Ectodermal cell (in vitro differentiated cells): Measurements from ENCODE around the gene ZNF407.

Experiments used
- H3K27ac ChIP-seq: 2 replicates; pipeline ENCODE4 v1.7.0; 2013; ENCODE audit warnings: mild to moderate bottlenecking, low read depth, low read length; ENCODE audit not compliant: insufficient read depth, poor library complexity, severe bottlenecking
- H3K27me3 ChIP-seq: 2 replicates; pipeline ENCODE4 v1.7.0; 2013; ENCODE audit warnings: mild to moderate bottlenecking, low read length; ENCODE audit not compliant: insufficient read depth, control insufficient read depth, poor library complexity, severe bottlenecking
- H3K36me3 ChIP-seq: one replicate; pipeline ENCODE4 v1.7.0; 2013; ENCODE audit warnings: low read length; ENCODE audit not compliant: control insufficient read depth, insufficient read depth
- H3K4me1 ChIP-seq: one replicate; pipeline ENCODE4 v1.7.0; 2013; ENCODE audit warnings: low read length; ENCODE audit not compliant: control insufficient read depth, insufficient read depth
- H3K4me3 ChIP-seq: 2 replicates; pipeline ENCODE4 v1.7.0; 2013; ENCODE audit warnings: low read depth, low read length, control low read depth; ENCODE audit not compliant: insufficient read depth
- H3K9me3 ChIP-seq: 2 replicates; pipeline ENCODE4 v1.7.0; 2013; ENCODE audit warnings: mild to moderate bottlenecking, low read length, moderate library complexity; ENCODE audit not compliant: control insufficient read depth
- WGBS, 2 experiments: methylation state at CpG; one replicate each; pipeline ENCODE4 v1.1.7; 2013; ENCODE audit warnings: missing lambda C conversion rate in 2 of 2; 5-methylcytosine and 5-hydroxymethylcytosine counted together

Gene ZNF407

DNA sequence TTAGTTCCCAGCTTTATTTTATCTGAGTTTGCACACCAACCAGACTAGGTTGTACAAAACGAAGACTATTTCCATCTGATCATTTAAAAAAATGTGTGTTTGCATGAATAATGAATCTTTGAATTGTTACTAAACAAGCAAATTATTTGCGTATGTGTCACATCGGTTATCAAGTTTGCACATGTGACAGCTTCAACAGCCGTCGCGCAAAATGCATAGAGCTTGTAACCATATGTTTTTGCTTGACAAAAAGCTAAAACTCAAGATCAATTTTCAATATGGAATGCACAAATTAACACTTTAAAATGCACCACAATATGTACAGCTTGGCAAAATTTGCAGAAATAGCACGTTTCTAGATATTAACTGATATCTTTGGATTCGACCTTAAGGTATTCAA lies 427.2 kb downstream of the ZNF407 start:
- H3K27ac ChIP-seq: no peak overlapping the region
- no peaks in the 10 kb centered on the region for H3K36me3 ChIP-seq
- H3K4me1 ChIP-seq: no peaks in the 10 kb centered on the region
- WGBS, 2 experiments: 93 to 96% methylated on average over 8 of the region's 8 CpGs
- H3K27me3 ChIP-seq: no peaks in the 10 kb centered on the region
- no peaks in the 10 kb centered on the region for H3K9me3 ChIP-seq
- no peak overlapping the region for H3K4me3 ChIP-seq

GRCh38 chr18:75025573-75025972 lies 427.9 kb downstream of the ZNF407 start:
- Histone ChIP-seq H3K9me3 (no peaks in the 10 kb centered on the region), H3K4me3 (no peak overlapping the region), H3K27me3 (no peaks in the 10 kb centered on the region), H3K4me1 (peaks cover 2% of the 10 kb centered on the region), H3K36me3 (no peaks in the 10 kb centered on the region), H3K27ac (no peak overlapping the region)
- 98 to 100% methylated on average over 2 of the region's 2 CpGs for WGBS, 2 experiments

DNA sequence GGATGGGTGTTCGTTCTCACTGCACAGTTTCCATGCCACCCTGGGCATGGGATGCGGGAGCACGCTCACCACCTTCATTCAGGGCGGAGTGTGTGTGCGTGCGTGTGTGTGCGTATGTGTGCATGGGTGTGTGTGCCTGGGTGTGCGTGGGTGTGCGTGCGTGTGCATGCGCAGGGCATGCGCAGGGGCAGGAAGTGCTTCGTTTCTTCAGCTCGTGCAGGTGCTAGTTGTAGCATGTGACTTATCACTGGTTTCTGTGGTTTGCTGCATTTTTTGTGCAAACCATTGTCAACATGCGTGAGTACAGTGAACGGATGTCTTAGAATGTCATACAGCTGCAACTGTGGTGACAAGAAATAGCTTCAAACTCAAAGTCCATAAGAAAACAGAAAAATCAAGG lies 431.8 kb downstream of the ZNF407 start:
- Histone ChIP-seq H3K36me3 (no peaks in the 10 kb centered on the region), H3K27me3 (no peaks in the 10 kb centered on the region), H3K4me1 (peaks cover 3% of the 10 kb centered on the region), H3K9me3 (no peaks in the 10 kb centered on the region), H3K4me3 (no peak overlapping the region), H3K27ac (no peak overlapping the region)
- 92 to 94% methylated on average over 16 of the region's 16 CpGs for WGBS, 2 experiments

DNA sequence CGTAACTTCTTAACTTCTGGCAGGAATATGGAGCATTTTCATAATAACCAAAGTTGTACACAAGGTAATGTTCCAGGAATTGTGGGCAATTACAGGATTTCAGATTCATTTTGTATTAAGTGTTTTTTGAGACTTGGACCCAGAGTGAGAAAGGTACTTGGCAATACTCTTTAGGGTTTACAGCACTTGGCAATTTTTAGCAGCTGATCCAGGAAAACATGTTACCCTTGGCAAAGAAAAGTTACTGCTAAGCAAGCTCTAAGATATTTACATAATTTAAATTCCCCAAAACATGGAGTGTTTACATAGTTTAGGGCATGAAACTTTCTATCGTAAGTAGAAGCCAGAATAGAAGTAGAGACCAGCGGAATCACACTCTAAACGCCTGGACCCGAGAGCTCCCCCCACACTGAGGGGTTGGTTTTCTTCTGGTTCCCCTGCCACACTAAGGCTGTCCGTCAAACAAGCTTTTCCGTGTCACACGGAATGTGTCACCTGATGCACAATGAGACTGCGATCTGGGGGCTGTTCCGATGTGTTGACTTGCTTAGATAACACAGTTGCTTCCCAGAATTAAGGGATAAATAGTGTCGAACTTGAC lies 434.1 kb downstream of the ZNF407 start:
- Histone ChIP-seq H3K4me3 (no peak overlapping the region), H3K27ac (no peak overlapping the region), H3K27me3 (no peaks in the 10 kb centered on the region), H3K9me3 (no peaks in the 10 kb centered on the region), H3K36me3 (no peaks in the 10 kb centered on the region), H3K4me1 (peaks cover 3% of the 10 kb centered on the region)
- 95 to 96% methylated on average over 11 of the region's 11 CpGs for WGBS, 2 experiments

DNA sequence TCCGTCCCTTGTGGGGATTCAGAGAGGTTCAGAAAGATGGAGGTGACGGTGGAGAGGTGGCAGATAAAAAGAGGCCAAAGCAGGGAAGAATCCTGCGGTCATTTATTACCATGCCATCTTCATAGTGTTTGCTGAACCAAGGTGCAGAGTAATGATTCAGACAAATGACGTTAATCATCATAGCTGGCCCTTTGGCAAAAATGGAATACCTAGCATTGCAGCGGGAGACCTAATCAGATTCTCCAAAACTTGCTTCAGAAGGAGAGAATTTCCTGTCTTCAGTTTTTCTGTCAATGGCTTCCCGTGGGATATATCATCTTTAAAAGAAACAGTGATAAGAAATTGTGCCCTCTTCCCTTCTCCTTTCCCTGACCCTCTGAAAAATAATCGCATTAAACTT lies 435.8 kb downstream of the ZNF407 start:
- 92 to 95% methylated on average over 5 to 6 of the region's 7 CpGs for WGBS, 2 experiments
- Histone ChIP-seq H3K4me1 (peaks cover 3% of the 10 kb centered on the region), H3K27me3 (no peaks in the 10 kb centered on the region), H3K9me3 (no peaks in the 10 kb centered on the region), H3K27ac (no peak overlapping the region), H3K4me3 (no peak overlapping the region), H3K36me3 (no peaks in the 10 kb centered on the region)

- Histone ChIP-seq H3K27ac (no peak overlapping the region), H3K4me1 (peaks cover 3% of the 10 kb centered on the region), H3K9me3 (no peaks in the 10 kb centered on the region), H3K27me3 (no peaks in the 10 kb centered on the region), H3K4me3 (no peak overlapping the region), H3K36me3 (no peaks in the 10 kb centered on the region)
- WGBS, 2 experiments: 91 to 96% methylated on average over 3 of the region's 3 CpGs
Measured at GRCh38 chr18:75034937-75035336, 437.3 kb downstream of the ZNF407 start.

- Histone ChIP-seq H3K36me3 (no peaks in the 10 kb centered on the region), H3K4me3 (no peak overlapping the region), H3K27me3 (no peaks in the 10 kb centered on the region), H3K4me1 (no peaks in the 10 kb centered on the region), H3K27ac (no peak overlapping the region), H3K9me3 (no peaks in the 10 kb centered on the region)
- WGBS, 2 experiments: 88 to 96% methylated on average over 3 of the region's 3 CpGs
Measured at GRCh38 chr18:75035928-75036327, 438.3 kb downstream of the ZNF407 start.

GRCh38 chr18:75036917-75037688 lies 439.4 kb downstream of the ZNF407 start:
- 95 to 96% methylated on average over 17 to 18 of the region's 18 CpGs for WGBS, 2 experiments
- Histone ChIP-seq H3K27me3 (no peaks in the 10 kb centered on the region), H3K36me3 (no peaks in the 10 kb centered on the region), H3K4me1 (no peaks in the 10 kb centered on the region), H3K9me3 (no peaks in the 10 kb centered on the region), H3K27ac (no peak overlapping the region), H3K4me3 (no peak overlapping the region)

DNA sequence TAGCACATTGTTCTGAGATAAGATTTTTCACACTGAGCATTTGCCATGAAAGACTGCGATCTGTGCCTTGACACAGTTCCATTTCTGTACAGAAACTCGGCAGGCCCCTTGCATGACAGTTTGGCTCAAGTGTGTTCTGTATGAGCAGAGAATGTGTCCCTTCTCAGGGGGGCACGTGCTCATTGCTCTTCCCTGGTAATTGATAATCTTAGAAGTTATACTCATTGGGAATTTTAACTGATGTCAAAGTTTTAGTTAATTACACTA lies 440.0 kb downstream of the ZNF407 start:
- Histone ChIP-seq H3K27ac (no peak overlapping the region), H3K4me1 (no peaks in the 10 kb centered on the region), H3K9me3 (no peaks in the 10 kb centered on the region), H3K4me3 (no peak overlapping the region), H3K27me3 (no peaks in the 10 kb centered on the region), H3K36me3 (no peaks in the 10 kb centered on the region)
- WGBS, 2 experiments: 92 to 94% methylated on average over 3 of the region's 3 CpGs

DNA sequence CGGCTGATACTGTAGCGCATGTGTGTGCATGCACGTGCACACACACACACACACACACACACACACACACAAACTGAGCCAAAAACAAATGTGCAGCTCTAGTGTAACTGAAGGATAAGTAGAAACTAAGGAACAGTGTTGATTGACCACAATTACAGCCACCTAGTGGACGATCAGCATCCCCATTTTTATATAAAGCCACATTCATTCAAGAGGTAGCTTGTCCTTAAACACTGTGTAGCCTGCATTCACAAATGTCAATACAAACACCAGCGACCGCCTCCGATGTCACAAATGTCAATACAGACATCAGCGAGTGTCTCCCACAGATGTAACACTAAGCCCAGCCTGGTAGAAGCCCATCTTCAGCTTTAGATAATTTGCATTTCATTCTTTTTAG lies 443.9 kb downstream of the ZNF407 start:
- Histone ChIP-seq H3K4me3 (no peak overlapping the region), H3K4me1 (no peaks in the 10 kb centered on the region), H3K27me3 (no peaks in the 10 kb centered on the region), H3K27ac (no peak overlapping the region), H3K36me3 (no peaks in the 10 kb centered on the region), H3K9me3 (no peaks in the 10 kb centered on the region)
- WGBS, 2 experiments: 87 to 88% methylated on average over 7 to 8 of the region's 8 CpGs
